Inferior parietal cortex (tissue), 1 donor: Measurements from ENCODE around the gene COA3.
A peak's percentile ranks its signal among the peaks of the same experiment; 100 is the strongest.
"Not testable (repeated sequence)": the region's sequence is repeated elsewhere in the genome, so short reads cannot be mapped to it uniquely, and the experiment has no call there.

ENCODE experiments used
- DNase-seq: peaks from one replicate; pipeline ENCODE4 v3.0.0-alpha.2; 2016; ENCODE audit errors: extremely low spot score

Gene COA3

GRCh38 chr17:42782166-42783061 lies 16.1 kb downstream of the COA3 start:
- DNase-seq: no peak

DNA sequence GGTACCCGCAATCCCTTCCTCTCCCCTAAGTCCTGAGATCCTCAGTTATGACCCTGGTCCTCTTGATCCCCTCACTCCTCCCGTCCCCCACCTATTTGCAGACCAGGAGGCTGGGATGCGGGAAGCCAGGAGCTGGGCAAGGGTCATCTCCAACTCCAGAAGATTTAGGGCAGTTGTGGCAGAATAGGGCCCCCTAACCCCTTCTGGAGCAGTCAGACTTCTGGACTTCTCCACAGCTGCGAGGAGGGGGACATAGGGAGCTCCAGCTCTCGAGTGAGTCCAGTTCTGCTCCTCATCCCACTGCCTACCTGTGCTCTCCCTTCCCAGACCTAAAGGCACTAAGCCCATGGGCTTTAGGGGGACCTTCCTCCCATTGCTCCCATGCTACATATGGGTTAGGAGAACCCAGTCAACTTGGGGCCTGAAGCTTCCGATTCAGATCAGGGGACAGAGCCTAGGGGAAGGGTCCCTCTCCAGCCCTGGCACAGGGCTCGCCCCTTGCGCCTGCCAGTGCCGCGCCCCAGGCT lies 16.8 kb downstream of the COA3 start:
- DNase-seq: no peak

DNA sequence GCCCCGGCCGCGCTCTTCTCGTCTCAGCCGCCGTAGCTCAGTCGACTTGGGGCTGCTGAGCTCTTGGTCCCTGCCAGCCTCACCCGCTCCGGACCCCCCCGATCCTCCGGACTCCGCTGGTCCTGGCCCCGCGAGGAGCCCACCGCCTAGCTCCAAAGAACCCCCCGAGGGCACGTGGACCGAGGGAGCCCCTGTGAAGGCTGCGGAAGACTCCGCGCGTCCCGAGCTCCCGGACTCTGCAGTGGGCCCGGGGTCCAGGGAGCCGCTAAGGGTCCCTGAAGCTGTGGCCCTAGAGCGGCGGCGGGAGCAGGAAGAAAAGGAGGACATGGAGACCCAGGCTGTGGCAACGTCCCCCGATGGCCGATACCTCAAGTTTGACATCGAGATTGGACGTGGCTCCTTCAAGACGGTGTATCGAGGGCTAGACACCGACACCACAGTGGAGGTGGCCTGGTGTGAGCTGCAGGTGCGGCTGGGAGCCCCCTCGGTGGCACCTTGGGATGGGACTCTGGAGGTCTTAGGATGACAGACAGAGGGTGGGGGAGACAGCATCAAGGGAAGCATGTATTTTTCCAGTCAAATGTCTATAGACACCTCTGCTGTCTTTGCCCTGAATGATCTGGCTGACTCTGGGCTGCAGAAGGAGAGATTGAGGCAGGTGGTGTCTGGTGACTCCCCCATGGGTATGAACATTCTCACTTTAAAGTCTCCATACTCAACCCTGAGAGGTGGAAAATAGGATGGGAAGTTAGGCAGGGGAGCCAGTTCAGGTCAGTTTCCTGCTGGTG lies 17.5 kb downstream of the COA3 start:
- DNase-seq: no peak

GRCh38 chr17:42779936-42780850 lies 18.3 kb downstream of the COA3 start, which contains the start of gene WNK4:
Gene WNK4 (plus strand): TSS chr17:42780610. CDS start chr17:42780699, 89 bp downstream.
- peak; percentile 11 for DNase-seq

GRCh38 chr17:42779304-42779935 lies 19.1 kb downstream of the COA3 start:
- no peak for DNase-seq

DNA sequence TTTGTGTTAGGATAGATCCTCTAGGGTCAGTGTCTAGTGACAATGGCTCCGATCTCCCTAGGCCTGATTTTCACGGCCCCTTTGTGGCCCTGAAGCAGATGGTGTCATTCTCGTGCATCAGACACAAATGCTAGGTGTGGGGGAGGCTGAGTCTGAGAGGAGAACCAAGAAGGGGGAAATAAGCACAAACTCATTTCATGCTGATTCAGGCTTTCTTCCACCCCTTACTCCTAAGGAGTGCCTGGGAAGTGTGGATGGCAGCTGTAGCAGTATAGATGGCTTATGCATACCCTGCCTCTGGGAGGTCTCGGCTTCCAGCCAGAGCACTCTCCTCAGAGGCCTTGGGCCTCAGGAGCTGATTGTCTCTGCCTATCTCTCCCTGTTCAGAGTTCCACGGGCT lies 19.9 kb downstream of the COA3 start:
- DNase-seq: no peak

GRCh38 chr17:42775534-42776098 lies 22.9 kb downstream of the COA3 start:
- DNase-seq: peak; percentile 4

- no peak for DNase-seq
Observed at GRCh38 chr17:42774066-42774745, 24.3 kb downstream of the COA3 start.

GRCh38 chr17:42773290-42774035 lies 25.0 kb downstream of the COA3 start, which contains the start of gene VPS25:
Gene VPS25 (plus strand): TSS chr17:42773449. CDS start chr17:42773476, 27 bp downstream.
- DNase-seq: peak; percentile 92

GRCh38 chr17:42772945-42773289 lies 25.6 kb downstream of the COA3 start:
- DNase-seq: no peak

- DNase-seq: not testable (repeated sequence)
Observed at GRCh38 chr17:42769964-42770363, 28.5 kb downstream of the COA3 start.

GRCh38 chr17:42768006-42768405 lies 30.5 kb downstream of the COA3 start:
- DNase-seq: not testable (repeated sequence)

DNA sequence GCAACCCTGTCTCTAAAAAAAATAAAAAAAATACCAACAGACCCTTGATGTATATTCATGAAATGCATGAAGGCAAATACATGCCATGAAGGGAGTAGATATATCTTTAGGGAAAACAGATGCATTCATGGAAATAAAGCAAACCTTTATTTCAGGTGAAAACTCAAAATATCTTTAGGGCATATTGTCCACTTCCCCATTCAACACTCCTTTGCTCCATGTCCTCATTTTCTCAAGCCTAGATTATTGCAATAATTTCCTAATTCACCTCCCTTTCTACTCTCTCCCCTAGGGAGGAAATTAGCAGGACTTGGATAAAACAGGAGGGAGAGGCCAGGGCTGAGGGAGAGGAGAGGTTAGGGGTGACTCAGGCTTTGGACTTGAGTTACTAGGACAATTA lies 31.0 kb downstream of the COA3 start:
- no peak for DNase-seq

- no peak for DNase-seq
Observed at GRCh38 chr17:42766124-42766523, 32.4 kb downstream of the COA3 start.

GRCh38 chr17:42761638-42762037 lies 36.9 kb downstream of the COA3 start:
- DNase-seq: no peak

- DNase-seq: no peak
Observed at GRCh38 chr17:42760652-42761581, 37.6 kb downstream of the COA3 start, which contains the start of gene RAMP2. Gene RAMP2 (plus strand): TSS chr17:42761227. CDS start chr17:42761262, 35 bp downstream.

GRCh38 chr17:42759982-42760651 lies 38.4 kb downstream of the COA3 start:
- no peak for DNase-seq
